ENCODE measurements around the gene RRBP1.

The RRBP1 gene

DNA sequence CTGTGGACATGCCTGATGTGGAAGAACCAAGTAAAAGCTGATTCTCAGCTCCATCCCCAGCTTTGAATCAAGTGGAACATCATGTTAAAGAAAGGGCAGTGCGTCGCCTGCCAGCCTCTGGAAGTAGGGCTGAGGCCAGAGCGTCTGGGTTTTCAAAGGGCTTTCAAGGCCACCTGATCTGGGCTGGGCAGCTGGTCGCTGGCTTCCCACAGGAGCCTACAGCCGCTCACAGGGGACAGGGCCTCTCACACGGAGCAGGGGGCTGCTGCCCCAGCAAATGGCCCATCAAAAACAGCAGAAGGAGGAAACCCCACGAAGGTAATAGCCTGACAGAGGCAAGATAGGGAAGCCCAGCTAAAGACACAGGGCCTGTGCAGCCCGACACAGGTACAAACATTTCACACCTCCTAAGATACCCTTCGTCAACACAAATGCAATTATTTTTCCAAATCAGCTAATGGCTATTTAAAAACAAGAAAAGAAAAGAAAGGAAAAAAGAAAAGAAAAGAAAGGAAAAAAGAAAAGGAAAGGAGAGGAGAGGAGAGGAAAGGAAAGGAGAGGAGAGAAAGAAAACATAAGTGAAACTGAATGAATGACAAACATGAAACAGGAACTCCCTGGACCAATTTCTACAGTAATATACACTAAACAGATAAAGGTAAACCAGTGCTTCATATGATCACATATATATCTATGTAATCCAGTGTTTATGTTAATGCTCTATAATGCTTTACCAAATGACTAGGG is 24.8 kb downstream of the RRBP1 start:
- Histone ChIP-seq H3K9me2 (replicated peaks; ENCODE audit: low read depth, low read length) (no peaks in the 10 kb centered on the region), H2AFZ (ENCODE audit: low read length) (no peak overlapping the region), H3K4me1 (ENCODE audit: insufficient read depth, low read length, poor library complexity, severe bottlenecking) (peaks cover 11% of the 10 kb centered on the region), H3K4me3 (ENCODE audit: low read length, poor library complexity, severe bottlenecking) (no peak overlapping the region), H3K79me2 (ENCODE audit: insufficient read depth, low read length) (peaks cover 26% of the 10 kb centered on the region), H3K36me3 (ENCODE audit: insufficient read depth, low read length) (peaks cover 35% of the 10 kb centered on the region; the same call in 1 of the 2 replicates), H3K9ac (ENCODE audit: low read depth, low read length, poor library complexity, severe bottlenecking) (no peak overlapping the region), H4K20me1 (ENCODE audit: insufficient read depth, low read length, poor library complexity, severe bottlenecking) (peaks cover under 1% of the 10 kb centered on the region), H3K4me2 (ENCODE audit: low read depth, low read length, poor library complexity, severe bottlenecking) (no peak overlapping the region), H3K9me3 (ENCODE audit: insufficient read depth, low read depth, low read length) (no peaks in the 10 kb centered on the region), H3K27me3 (ENCODE audit: insufficient read depth, low read length, poor library complexity, severe bottlenecking) (no peaks in the 10 kb centered on the region), H3F3A (ENCODE audit: low read depth) (no peaks in the 10 kb centered on the region)
- TF ChIP-seq CTCF (conservative IDR thresholded peaks at IDR 0.05; ENCODE audit: low read length) (no peak), EZH2phosphoT487 (IDR thresholded peaks at IDR 0.05; ENCODE audit: borderline replicate concordance) (no peak)

GRCh38 chr20:17655865-17656479 is 26.1 kb downstream of the RRBP1 start:
- Histone ChIP-seq H3F3A (ENCODE audit: low read depth) (no peaks in the 10 kb centered on the region), H3K27me3 (ENCODE audit: insufficient read depth, low read length, poor library complexity, severe bottlenecking) (no peaks in the 10 kb centered on the region), H3K4me1 (ENCODE audit: insufficient read depth, low read length, poor library complexity, severe bottlenecking) (peaks cover under 1% of the 10 kb centered on the region), H3K4me3 (ENCODE audit: low read length, poor library complexity, severe bottlenecking) (no peak overlapping the region), H3K9me2 (replicated peaks; ENCODE audit: low read depth, low read length) (no peaks in the 10 kb centered on the region), H3K9ac (ENCODE audit: low read depth, low read length, poor library complexity, severe bottlenecking) (no peak overlapping the region), H3K79me2 (ENCODE audit: insufficient read depth, low read length) (peaks cover 13% of the 10 kb centered on the region), H4K20me1 (ENCODE audit: insufficient read depth, low read length, poor library complexity, severe bottlenecking) (no peaks in the 10 kb centered on the region), H3K36me3 (ENCODE audit: insufficient read depth, low read length) (peaks cover 35% of the 10 kb centered on the region; the same call in 1 of the 2 replicates), H3K9me3 (ENCODE audit: insufficient read depth, low read depth, low read length) (no peaks in the 10 kb centered on the region), H2AFZ (ENCODE audit: low read length) (no peak overlapping the region), H3K4me2 (ENCODE audit: low read depth, low read length, poor library complexity, severe bottlenecking) (no peak overlapping the region)
- TF ChIP-seq CTCF (conservative IDR thresholded peaks at IDR 0.05; ENCODE audit: low read length) (no peak), EZH2phosphoT487 (IDR thresholded peaks at IDR 0.05; ENCODE audit: borderline replicate concordance) (no peak)

DNA sequence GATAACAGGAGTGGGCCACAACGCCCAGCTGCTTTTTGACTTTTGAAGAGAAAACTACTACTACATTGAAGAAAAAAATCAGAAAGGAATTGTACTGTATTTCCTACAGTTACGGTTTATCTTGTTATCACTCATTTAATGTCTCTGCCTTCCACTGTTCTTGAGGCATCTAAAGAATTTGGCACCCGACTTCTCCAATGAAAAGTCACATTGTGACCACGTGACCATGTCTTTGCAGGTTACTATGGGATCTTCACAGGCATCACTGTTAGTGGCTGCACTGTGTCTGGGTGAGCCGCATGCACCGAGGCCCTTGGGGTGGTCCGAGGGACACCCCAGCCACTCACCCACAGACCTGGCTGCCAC is 26.8 kb downstream of the RRBP1 start:
- peaks cover 10% of the 10 kb centered on the region for H3K79me2 ChIP-seq (ENCODE audit: insufficient read depth, low read length)
- no peak overlapping the region for H3K4me2 ChIP-seq (ENCODE audit: low read depth, low read length, poor library complexity, severe bottlenecking)
- H3K9ac ChIP-seq (ENCODE audit: low read depth, low read length, poor library complexity, severe bottlenecking) = no peak overlapping the region
- no peaks in the 10 kb centered on the region for H3F3A ChIP-seq (ENCODE audit: low read depth)
- H3K27me3 ChIP-seq (ENCODE audit: insufficient read depth, low read length, poor library complexity, severe bottlenecking) = no peaks in the 10 kb centered on the region
- peaks cover 5% of the 10 kb centered on the region for H3K4me1 ChIP-seq (ENCODE audit: insufficient read depth, low read length, poor library complexity, severe bottlenecking)
- H3K4me3 ChIP-seq (ENCODE audit: low read length, poor library complexity, severe bottlenecking) = no peak overlapping the region
- H3K9me3 ChIP-seq (ENCODE audit: insufficient read depth, low read depth, low read length) = no peaks in the 10 kb centered on the region
- peaks cover 35% of the 10 kb centered on the region; the same call in 1 of the 2 replicates for H3K36me3 ChIP-seq (ENCODE audit: insufficient read depth, low read length)
- H4K20me1 ChIP-seq (ENCODE audit: insufficient read depth, low read length, poor library complexity, severe bottlenecking) = no peaks in the 10 kb centered on the region
- no peaks in the 10 kb centered on the region for H3K9me2 ChIP-seq (replicated peaks; ENCODE audit: low read depth, low read length)
- H2AFZ ChIP-seq (ENCODE audit: low read length) = no peak overlapping the region
- TF ChIP-seq EZH2phosphoT487 (IDR thresholded peaks at IDR 0.05; ENCODE audit: borderline replicate concordance) (no peak), CTCF (conservative IDR thresholded peaks at IDR 0.05; ENCODE audit: low read length) (no peak)
